G401 (cell line): ENCODE data around the gene SLC27A1. TPM values are rescaled to one million over a fixed set of nuclear protein-coding genes. Genes with fewer than 3 reads are reported as not detected.
"Not testable (repeated sequence)": the region's sequence is repeated elsewhere in the genome, so short reads cannot be mapped to it uniquely, and the experiment has no call there.

ENCODE experiments used
- DNase-seq: peaks from one replicate; pipeline ENCODE4 v3.0.0-alpha.2; 2015; ENCODE audit warnings: low spot score
- in situ Hi-C: cut with HindIII; loops from 2 replicates; pipeline ENCODE4 v1.10.0; 2016; ENCODE audit warnings: low sequenced_read_pairs, mixed read lengths
- total RNA-seq: library from RNA; depleted of rRNA; stranded (reverse); fragments of >200 nt; shearing (Covaris generic); gene quantifications from 2 replicates; pipeline ENCODE4 v1.2.3, GENCODE V29; 2014

Gene SLC27A1
- total RNA-seq, 1 experiment from 2014 or later: 10.3 TPM

GRCh38 chr19:17503240-17503639, 32.9 kb downstream of the SLC27A1 start:
- in situ Hi-C loops: no loop called here
- DNase-seq: no peak

- DNase-seq: no peak
- in situ Hi-C loops: no loop called here
These were observed 33.7 kb downstream of the SLC27A1 start for GRCh38 chr19:17504030-17504429.

- in situ Hi-C loops: no loop called here
- DNase-seq: no peak
These were observed 34.1 kb downstream of the SLC27A1 start for GRCh38 chr19:17504456-17504855.

GRCh38 chr19:17505223-17505622, 34.9 kb downstream of the SLC27A1 start:
- no peak for DNase-seq
- in situ Hi-C loops: no loop called here

GRCh38 chr19:17506745-17507144, 36.4 kb downstream of the SLC27A1 start:
- in situ Hi-C loops: no loop called here
- no peak for DNase-seq

GRCh38 chr19:17508558-17508933, 38.2 kb downstream of the SLC27A1 start:
- DNase-seq, in situ Hi-C loops: not testable (repeated sequence)

- DNase-seq: no peak
These were observed 40.1 kb downstream of the SLC27A1 start for GRCh38 chr19:17510220-17510993.

GRCh38 chr19:17511724-17512573, 41.6 kb downstream of the SLC27A1 start:
- in situ Hi-C loops: no loop called here
- peak; percentile 81 for DNase-seq

More at GRCh38 chr19:17510220-17510993, 40.1 kb downstream of the SLC27A1 start:
- in situ Hi-C loops: no loop called here

GRCh38 chr19:17512574-17512939, 42.2 kb downstream of the SLC27A1 start:
- no peak for DNase-seq
- in situ Hi-C loops: no loop called here

GRCh38 chr19:17515408-17516149, 45.3 kb downstream of the SLC27A1 start:
- DNase-seq: no peak
- in situ Hi-C loops: no loop called here

GRCh38 chr19:17517898-17518297, 47.6 kb downstream of the SLC27A1 start:
- in situ Hi-C loops: no loop called here
- DNase-seq: no peak

- in situ Hi-C loops, DNase-seq: not testable (repeated sequence)
These were observed 48.3 kb downstream of the SLC27A1 start for GRCh38 chr19:17518654-17519053.

GRCh38 chr19:17519967-17520366, 49.6 kb downstream of the SLC27A1 start:
- in situ Hi-C loops: no loop called here
- no peak for DNase-seq

GRCh38 chr19:17520865-17521264, 50.5 kb downstream of the SLC27A1 start:
- DNase-seq: no peak
- in situ Hi-C loops: no loop called here

- in situ Hi-C loops: no loop called here
- DNase-seq: no peak
These were observed 52.9 kb downstream of the SLC27A1 start for GRCh38 chr19:17522988-17523872.

- no peak for DNase-seq
- in situ Hi-C loops: no loop called here
These were observed 54.3 kb downstream of the SLC27A1 start for GRCh38 chr19:17524651-17525050.

GRCh38 chr19:17525141-17525540, 54.8 kb downstream of the SLC27A1 start:
- no peak for DNase-seq
- in situ Hi-C loops: no loop called here

GRCh38 chr19:17526922-17527321, 56.6 kb downstream of the SLC27A1 start:
- no peak for DNase-seq
- in situ Hi-C loops: no loop called here

GRCh38 chr19:17527326-17527725, 57.0 kb downstream of the SLC27A1 start:
- in situ Hi-C loops: no loop called here
- no peak for DNase-seq
